ENCODE measurements around the gene THTPA.

- TF ChIP-seq POLR2A (IDR thresholded peaks at IDR 0.05) (no peak), POLR2AphosphoS5 (IDR thresholded peaks at IDR 0.05) (no peak)
- TF ChIP-seq, protein P1, sequence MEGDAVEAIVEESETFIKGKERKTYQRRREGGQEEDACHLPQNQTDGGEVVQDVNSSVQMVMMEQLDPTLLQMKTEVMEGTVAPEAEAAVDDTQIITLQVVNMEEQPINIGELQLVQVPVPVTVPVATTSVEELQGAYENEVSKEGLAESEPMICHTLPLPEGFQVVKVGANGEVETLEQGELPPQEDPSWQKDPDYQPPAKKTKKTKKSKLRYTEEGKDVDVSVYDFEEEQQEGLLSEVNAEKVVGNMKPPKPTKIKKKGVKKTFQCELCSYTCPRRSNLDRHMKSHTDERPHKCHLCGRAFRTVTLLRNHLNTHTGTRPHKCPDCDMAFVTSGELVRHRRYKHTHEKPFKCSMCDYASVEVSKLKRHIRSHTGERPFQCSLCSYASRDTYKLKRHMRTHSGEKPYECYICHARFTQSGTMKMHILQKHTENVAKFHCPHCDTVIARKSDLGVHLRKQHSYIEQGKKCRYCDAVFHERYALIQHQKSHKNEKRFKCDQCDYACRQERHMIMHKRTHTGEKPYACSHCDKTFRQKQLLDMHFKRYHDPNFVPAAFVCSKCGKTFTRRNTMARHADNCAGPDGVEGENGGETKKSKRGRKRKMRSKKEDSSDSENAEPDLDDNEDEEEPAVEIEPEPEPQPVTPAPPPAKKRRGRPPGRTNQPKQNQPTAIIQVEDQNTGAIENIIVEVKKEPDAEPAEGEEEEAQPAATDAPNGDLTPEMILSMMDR (IDR thresholded peaks at IDR 0.05 in 8 of 11, conservative IDR thresholded peaks at IDR 0.05 in 3 of 11), result peak; percentile 48 to 84 (median 75)
These were observed 16.6 kb upstream of the THTPA start for GRCh38 chr14:23539248-23540140.

Measured in spleen (tissue), 7 donors.